ENCODE data around the gene NRDE2. TPM values are rescaled to one million over a fixed set of nuclear protein-coding genes. Genes with fewer than 3 reads are reported as not detected.

Gene NRDE2
- total and polyA plus RNA-seq, 2 of the 4 experiments (the other 2 are of a cell fraction): 4.5 to 9.3 TPM

DNA sequence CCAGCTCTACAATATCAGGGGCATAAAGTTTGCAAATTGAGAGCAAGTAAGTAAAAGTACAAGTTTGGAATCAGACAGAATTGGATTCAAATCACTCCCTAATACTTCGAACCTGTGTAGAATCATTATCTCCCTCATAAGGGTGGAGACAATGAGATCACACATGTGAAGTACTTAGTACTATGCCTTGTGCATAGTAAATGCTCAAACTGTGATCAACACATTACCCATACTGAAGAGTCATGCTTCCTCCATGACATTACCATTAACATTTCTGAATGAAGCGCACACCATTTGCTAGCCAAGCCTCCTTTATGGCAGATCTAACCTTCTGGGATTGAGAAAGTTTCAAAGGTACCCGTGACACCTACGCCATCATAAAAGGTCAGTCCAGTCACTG lies 26.6 kb upstream of the NRDE2 start:
- ATAC-seq (ENCODE audit: low read depth) (no peak), DNase-seq (no peak)
- dilution Hi-C loops (cut with HindIII; ENCODE audit: low sequenced_read_pairs, unreplicated experiment) (no loop called here), intact Hi-C loops (cut with micrococcal nuclease) (no loop called here), in situ Hi-C loops (cut with MboI; ENCODE audit: low sequenced_read_pairs) (no loop called here)
- no peak overlapping the region for H3K18ac ChIP-seq (ENCODE audit: low read depth, low read length)
- no peak overlapping the region for H2BK5ac ChIP-seq (ENCODE audit: low read depth, low read length, poor library complexity, severe bottlenecking)
- H2BK120ac ChIP-seq (ENCODE audit: low read depth, low read length): no peak overlapping the region
- BruUV-seq (replicated peaks): no TSS peak
- H4K8ac ChIP-seq (ENCODE audit: low read depth in 2 of 2, low read length in 2 of 2): no peak overlapping the region
- H2BK15ac ChIP-seq (ENCODE audit: low read depth, low read length): no peak overlapping the region
- no peak overlapping the region for H3K4me3 ChIP-seq (ENCODE audit: insufficient read depth, low read depth, low read length)
- no peaks in the 10 kb centered on the region for H3K36me3 ChIP-seq (ENCODE audit: control insufficient read depth, insufficient read depth, low read length)
- no peak overlapping the region for H3K56ac ChIP-seq (ENCODE audit: extremely low read depth, insufficient read depth, low read length)
- no peak overlapping the region for H3K23ac ChIP-seq (ENCODE audit: low read depth, low read length)
- TF ChIP-seq SMC3 (IDR thresholded peaks at IDR 0.05; ENCODE audit: low read depth, low read length) (no peak), RAD21 (IDR thresholded peaks at IDR 0.05; ENCODE audit: low read length) (no peak), BHLHE40 (IDR thresholded peaks at IDR 0.05; ENCODE audit: low read depth, low read length) (no peak)
- TF ChIP-seq, protein P1, sequence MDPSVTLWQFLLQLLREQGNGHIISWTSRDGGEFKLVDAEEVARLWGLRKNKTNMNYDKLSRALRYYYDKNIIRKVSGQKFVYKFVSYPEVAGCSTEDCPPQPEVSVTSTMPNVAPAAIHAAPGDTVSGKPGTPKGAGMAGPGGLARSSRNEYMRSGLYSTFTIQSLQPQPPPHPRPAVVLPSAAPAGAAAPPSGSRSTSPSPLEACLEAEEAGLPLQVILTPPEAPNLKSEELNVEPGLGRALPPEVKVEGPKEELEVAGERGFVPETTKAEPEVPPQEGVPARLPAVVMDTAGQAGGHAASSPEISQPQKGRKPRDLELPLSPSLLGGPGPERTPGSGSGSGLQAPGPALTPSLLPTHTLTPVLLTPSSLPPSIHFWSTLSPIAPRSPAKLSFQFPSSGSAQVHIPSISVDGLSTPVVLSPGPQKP (IDR thresholded peaks at IDR 0.05; ENCODE audit: borderline replicate concordance, low read depth, low read length): no peak
- 80% methylated on average over 2 of the region's 4 CpGs; no CpG with 5 or more reads in 1 of the 2 experiments for WGBS, 2 experiments (ENCODE audit: extremely low coverage in 2 of 2, insufficient read length in 1 of 2)
- H3K27ac ChIP-seq (ENCODE audit: insufficient read depth, low read length): no peak overlapping the region
- no peaks in the 10 kb centered on the region for H3K4me1 ChIP-seq (ENCODE audit: control insufficient read depth, insufficient read depth, low read length)
- no peaks in the 10 kb centered on the region for H3K9me1 ChIP-seq (ENCODE audit: insufficient read depth, low read length)
- no peak overlapping the region for H3K4ac ChIP-seq (ENCODE audit: low read depth, low read length)
- H3K79me1 ChIP-seq (ENCODE audit: low read depth in 1 of 2, low read length in 2 of 2): no peaks in the 10 kb centered on the region
- no peaks in the 10 kb centered on the region for H3K9me3 ChIP-seq (ENCODE audit: control insufficient read depth, insufficient read depth, low read length)
- H2AFZ ChIP-seq (replicated peaks; ENCODE audit: low read length, poor library complexity): no peak overlapping the region
- no peak overlapping the region for H2AK9ac ChIP-seq (replicated peaks; ENCODE audit: low read depth, low read length, poor library complexity)
- H4K5ac ChIP-seq (ENCODE audit: low read depth, low read length): no peak overlapping the region
- H3K4me2 ChIP-seq (ENCODE audit: low read depth, low read length): no peak overlapping the region
- H4K91ac ChIP-seq (ENCODE audit: insufficient read depth, low read depth, low read length): no peak overlapping the region
- no peak overlapping the region for H3K14ac ChIP-seq (replicated peaks; ENCODE audit: low read depth, low read length)
- ChIA-PET CTCF (no interaction called here), POLR2A (ENCODE audit: unreplicated experiment) (no interaction called here)
- H3K27me3 ChIP-seq (ENCODE audit: control insufficient read depth, insufficient read depth, low read length): peaks cover 16% of the 10 kb centered on the region
- no peak overlapping the region for H3K9ac ChIP-seq (ENCODE audit: low read depth, low read length)
- H2BK20ac ChIP-seq (ENCODE audit: low read depth, low read length): no peak overlapping the region
- H4K20me1 ChIP-seq (ENCODE audit: insufficient read depth, low read length): no peaks in the 10 kb centered on the region
- H2AK5ac ChIP-seq (ENCODE audit: low read depth, low read length): no peak overlapping the region

Measured in IMR-90 (cell line).